Activated naive CD8-positive, alpha-beta T cell treated with anti-CD3 and anti-CD28 coated beads, Interleukin-2, amount 10 ng/mL, durations not matched to agents 7 days and 5 days (primary cell): Measurements from ENCODE around the gene BCCIP. TPM values are rescaled to one million over a fixed set of nuclear protein-coding genes. Genes with fewer than 3 reads are reported as not detected.

ENCODE experiments used
- ATAC-seq: fragments of 150-1000 bp; cut with Tn5 transposase; one replicate; pipeline ENCODE4 v1.10.0; 2021; ENCODE audit warnings: low read depth, moderate library complexity
- POLR2A ChIA-PET: fragments of 350-600 bp; sonication (Branson Sonifier 250); formaldehyde crosslinking; loops from one replicate; lab custom pipeline; 2021; ENCODE audit warnings: antibody characterized with exemption; lab: Charles Lee
- DNase-seq: peaks from one replicate; pipeline ENCODE4 v3.0.0; 2021
- H3K27ac Mint-ChIP-seq: one replicate; pipeline ENCODE4 v1.8.0; 2022; ENCODE audit warnings: mild to moderate bottlenecking, mixed read lengths
- H3K27me3 Mint-ChIP-seq: one replicate; pipeline ENCODE4 v1.8.0; 2022; ENCODE audit warnings: mild to moderate bottlenecking, moderate library complexity, mixed read lengths
- H3K36me3 Mint-ChIP-seq: one replicate; pipeline ENCODE4 v1.8.0; 2021; ENCODE audit warnings: mild to moderate bottlenecking, mixed read lengths
- H3K4me1 Mint-ChIP-seq: one replicate; pipeline ENCODE4 v1.8.0; 2021; ENCODE audit warnings: mixed read lengths
- H3K4me3 Mint-ChIP-seq: one replicate; pipeline ENCODE4 v1.8.0; 2022; ENCODE audit warnings: mild to moderate bottlenecking, moderate library complexity, mixed read lengths
- H3K9me3 Mint-ChIP-seq: one replicate; pipeline ENCODE4 v1.8.0; 2021; ENCODE audit warnings: mixed read lengths
- total RNA-seq, 2 experiments: library from RNA; stranded (reverse); gene quantifications; one replicate each; pipeline ENCODE4 v1.2.3, GENCODE V29; 2021

BCCIP gene
- total RNA-seq, 2 experiments from 2014 or later = 44.3 to 44.9 TPM

GRCh38 chr10:125811251-125811650 lies 12.1 kb upstream of the BCCIP start:
- Mint-ChIP-seq H3K27me3 (no peaks in the 10 kb centered on the region), H3K4me3 (no peak overlapping the region), H3K36me3 (peaks cover 19% of the 10 kb centered on the region), H3K27ac (no peak overlapping the region), H3K9me3 (no peaks in the 10 kb centered on the region), H3K4me1 (peaks cover 12% of the 10 kb centered on the region)
- POLR2A ChIA-PET = no interaction called here
- ATAC-seq = no peak
- no peak for DNase-seq

- Mint-ChIP-seq H3K4me3 (no peak overlapping the region), H3K9me3 (no peaks in the 10 kb centered on the region), H3K27ac (no peak overlapping the region), H3K36me3 (peaks cover 19% of the 10 kb centered on the region), H3K27me3 (no peaks in the 10 kb centered on the region), H3K4me1 (peaks cover 12% of the 10 kb centered on the region)
- DNase-seq (no peak), ATAC-seq (no peak)
- POLR2A ChIA-PET = no interaction called here
Measured at GRCh38 chr10:125812128-125812750, 11.1 kb upstream of the BCCIP start.

- Mint-ChIP-seq H3K36me3 (peaks cover 9% of the 10 kb centered on the region), H3K27me3 (no peaks in the 10 kb centered on the region), H3K27ac (no peak overlapping the region), H3K4me1 (peaks cover 5% of the 10 kb centered on the region), H3K9me3 (no peaks in the 10 kb centered on the region), H3K4me3 (no peak overlapping the region)
- DNase-seq (no peak), ATAC-seq (no peak)
- POLR2A ChIA-PET = no interaction called here
Measured at GRCh38 chr10:125815764-125816163, 7.6 kb upstream of the BCCIP start.

- Mint-ChIP-seq H3K4me1 (peaks cover 7% of the 10 kb centered on the region), H3K27me3 (no peaks in the 10 kb centered on the region), H3K9me3 (no peaks in the 10 kb centered on the region), H3K27ac (no peak overlapping the region), H3K36me3 (peaks cover 8% of the 10 kb centered on the region), H3K4me3 (no peak overlapping the region)
- DNase-seq (no peak), ATAC-seq (no peak)
- POLR2A ChIA-PET = no interaction called here
Measured at GRCh38 chr10:125816548-125816947, 6.8 kb upstream of the BCCIP start.

- H3K27me3 Mint-ChIP-seq = no peaks in the 10 kb centered on the region
- no peaks in the 10 kb centered on the region for H3K9me3 Mint-ChIP-seq
- H3K4me1 Mint-ChIP-seq = peaks cover 11% of the 10 kb centered on the region
- ATAC-seq = no peak
- H3K27ac Mint-ChIP-seq = no peak overlapping the region
- no peak overlapping the region for H3K4me3 Mint-ChIP-seq
- POLR2A ChIA-PET = no interaction called here
- H3K36me3 Mint-ChIP-seq = peaks cover 6% of the 10 kb centered on the region
- DNase-seq = no peak
Measured at GRCh38 chr10:125817337-125817946, 5.9 kb upstream of the BCCIP start.

GRCh38 chr10:125820701-125821100 lies 2.6 kb upstream of the BCCIP start:
- H3K4me1 Mint-ChIP-seq = peaks cover 15% of the 10 kb centered on the region
- POLR2A ChIA-PET = no interaction called here
- no peak overlapping the region for H3K4me3 Mint-ChIP-seq
- no peaks in the 10 kb centered on the region for H3K27me3 Mint-ChIP-seq
- no peaks in the 10 kb centered on the region for H3K9me3 Mint-ChIP-seq
- H3K36me3 Mint-ChIP-seq = peaks cover 2% of the 10 kb centered on the region
- no peak overlapping the region for H3K27ac Mint-ChIP-seq
- ATAC-seq (no peak), DNase-seq (no peak)

GRCh38 chr10:125823663-125824251 lies 411 bp downstream of the BCCIP start:
- no peak overlapping the region for H3K4me3 Mint-ChIP-seq
- peak; percentile 43 for DNase-seq
- H3K27me3 Mint-ChIP-seq = no peaks in the 10 kb centered on the region
- H3K9me3 Mint-ChIP-seq = no peaks in the 10 kb centered on the region
- ATAC-seq = peak; percentile 3
- no peak overlapping the region for H3K27ac Mint-ChIP-seq
- POLR2A ChIA-PET = interaction anchor here (0.9 to 1.7 kb wide), 7 partner anchors 8 to 105 kb away, joined by 4 to 20 read pairs (median 4); partner anchors contain the start of gene EDRF1
- H3K4me1 Mint-ChIP-seq = peaks cover 21% of the 10 kb centered on the region
- H3K36me3 Mint-ChIP-seq = peaks cover 13% of the 10 kb centered on the region

GRCh38 chr10:125824736-125825135 lies 1.4 kb downstream of the BCCIP start:
- Mint-ChIP-seq H3K4me3 (no peak overlapping the region), H3K36me3 (peaks cover 18% of the 10 kb centered on the region), H3K27ac (no peak overlapping the region), H3K27me3 (no peaks in the 10 kb centered on the region), H3K9me3 (no peaks in the 10 kb centered on the region), H3K4me1 (peaks cover 24% of the 10 kb centered on the region)
- DNase-seq (no peak), ATAC-seq (no peak)
- POLR2A ChIA-PET = no interaction called here

GRCh38 chr10:125827133-125827532 lies 3.8 kb downstream of the BCCIP start:
- Mint-ChIP-seq H3K4me1 (peaks cover 13% of the 10 kb centered on the region), H3K27ac (no peak overlapping the region), H3K27me3 (no peaks in the 10 kb centered on the region), H3K36me3 (peaks cover 28% of the 10 kb centered on the region), H3K9me3 (no peaks in the 10 kb centered on the region), H3K4me3 (no peak overlapping the region)
- POLR2A ChIA-PET = interaction anchor here (0.6 kb wide), 1 partner anchor 9 kb away, joined by 3 read pairs; no protein-coding TSS in a partner anchor
- no peak for DNase-seq
- no peak for ATAC-seq

GRCh38 chr10:125828311-125828710 lies 5.0 kb downstream of the BCCIP start:
- ATAC-seq = no peak
- POLR2A ChIA-PET = no interaction called here
- H3K36me3 Mint-ChIP-seq = peaks cover 28% of the 10 kb centered on the region

GRCh38 chr10:125836746-125837145 lies 13.4 kb downstream of the BCCIP start:
- no peak overlapping the region for H3K27ac Mint-ChIP-seq
- H3K36me3 Mint-ChIP-seq = peaks cover 16% of the 10 kb centered on the region
- H3K4me1 Mint-ChIP-seq = no peaks in the 10 kb centered on the region

More at GRCh38 chr10:125828311-125828710, 5.0 kb downstream of the BCCIP start:
- DNase-seq = no peak
- Mint-ChIP-seq H3K27me3 (no peaks in the 10 kb centered on the region), H3K27ac (no peak overlapping the region), H3K4me3 (no peak overlapping the region), H3K9me3 (no peaks in the 10 kb centered on the region), H3K4me1 (peaks cover 13% of the 10 kb centered on the region)

GRCh38 chr10:125838802-125839575 lies 15.6 kb downstream of the BCCIP start:
- Mint-ChIP-seq H3K9me3 (no peaks in the 10 kb centered on the region), H3K27ac (no peak overlapping the region), H3K27me3 (no peaks in the 10 kb centered on the region), H3K36me3 (peaks cover 14% of the 10 kb centered on the region), H3K4me1 (no peaks in the 10 kb centered on the region), H3K4me3 (no peak overlapping the region)
- POLR2A ChIA-PET = no interaction called here
- ATAC-seq (no peak), DNase-seq (no peak)

More at GRCh38 chr10:125836746-125837145, 13.4 kb downstream of the BCCIP start:
- DNase-seq = no peak
- ATAC-seq = no peak
- POLR2A ChIA-PET = no interaction called here
- Mint-ChIP-seq H3K27me3 (no peaks in the 10 kb centered on the region), H3K4me3 (no peak overlapping the region), H3K9me3 (no peaks in the 10 kb centered on the region)

- ATAC-seq (no peak), DNase-seq (no peak)
- H3K36me3 Mint-ChIP-seq = peaks cover 10% of the 10 kb centered on the region
- no peak overlapping the region for H3K4me3 Mint-ChIP-seq
- no peak overlapping the region for H3K27ac Mint-ChIP-seq
- H3K9me3 Mint-ChIP-seq = no peaks in the 10 kb centered on the region
- POLR2A ChIA-PET = no interaction called here
- H3K27me3 Mint-ChIP-seq = no peaks in the 10 kb centered on the region
- no peaks in the 10 kb centered on the region for H3K4me1 Mint-ChIP-seq
Measured at GRCh38 chr10:125840406-125840805, 17.1 kb downstream of the BCCIP start.
